Brain microvascular endothelial cell (primary cell): Measurements from ENCODE around the gene FBLN1.

ENCODE experiments used
- DNase-seq: peaks from one replicate; pipeline ENCODE4 v3.0.0-alpha.2; 2020
- H3K27ac ChIP-seq: fragments of 250-450 bp; sonication (Bioruptor Pico); 2 replicates; pipeline ENCODE4 v1.5.1; 2020; ENCODE audit warnings: mild to moderate bottlenecking, moderate library complexity
- H3K27me3 ChIP-seq: fragments of 250-450 bp; sonication (Bioruptor Pico); replicated peaks from 2 replicates; pipeline ENCODE4 v1.5.1; 2020; ENCODE audit warnings: mild to moderate bottlenecking
- H3K36me3 ChIP-seq: fragments of 250-450 bp; sonication (Bioruptor Pico); replicated peaks from 2 replicates; pipeline ENCODE4 v1.5.1; 2020; ENCODE audit warnings: mild to moderate bottlenecking
- H3K4me3 ChIP-seq: 2 replicates; pipeline ENCODE4 v1.5.1; 2011; ENCODE audit warnings: low read depth, mild to moderate bottlenecking, control low read depth, low read length, moderate library complexity
- CTCF ChIP-seq: IDR thresholded peaks from 2 replicates; pipeline ENCODE4 v1.5.1; 2011; ENCODE audit warnings: low read depth, mild to moderate bottlenecking, moderate library complexity, low read length, control low read depth, inconsistent platforms; ENCODE audit errors: missing control alignments
- in situ Hi-C: cut with HindIII; loops from 2 replicates; pipeline ENCODE4 v1.10.0; 2017; ENCODE audit warnings: low sequenced_read_pairs, low pct_ligation_motif_present

The FBLN1 gene

DNA sequence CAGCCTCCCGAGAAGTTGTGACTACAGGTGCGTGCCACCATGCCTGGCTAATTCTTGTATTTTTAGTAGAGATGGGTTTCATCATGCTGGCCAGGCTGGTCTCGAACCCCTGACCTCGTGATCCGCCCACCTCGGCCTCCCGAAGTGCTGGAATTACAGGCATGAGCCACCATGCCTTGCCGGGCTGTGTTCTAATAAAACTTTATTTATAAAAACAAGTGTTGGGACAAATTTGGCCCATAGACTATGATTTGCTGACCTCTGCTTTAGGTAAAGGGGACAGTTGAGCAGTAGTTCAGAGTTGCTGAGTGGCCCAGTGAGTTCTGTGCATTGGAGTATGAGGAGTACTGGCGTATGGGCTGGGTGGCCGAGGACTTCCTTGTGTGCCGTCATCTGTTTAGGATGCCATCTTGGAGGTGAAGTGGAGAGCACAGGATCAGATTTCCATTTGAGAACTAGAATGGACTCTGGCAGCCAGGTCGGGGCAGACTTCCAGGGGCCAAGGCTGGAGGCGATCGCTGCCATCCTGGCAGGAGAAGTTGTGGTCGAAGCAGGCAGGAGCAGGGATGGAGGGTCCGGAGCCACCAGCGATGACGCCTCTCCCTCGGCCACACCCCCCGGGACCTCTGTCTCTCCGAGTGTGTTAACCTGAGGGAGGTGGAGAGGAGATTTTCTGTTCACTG is 43.8 kb downstream of the FBLN1 start:
- TF ChIP-seq CTCF, result no peak
- H3K36me3 ChIP-seq, result peaks cover 2% of the 10 kb centered on the region
- in situ Hi-C loops, result no loop called here
- no peak overlapping the region for H3K4me3 ChIP-seq
- H3K27ac ChIP-seq, result no peak overlapping the region
- DNase-seq, result no peak
- H3K27me3 ChIP-seq, result no peaks in the 10 kb centered on the region

DNA sequence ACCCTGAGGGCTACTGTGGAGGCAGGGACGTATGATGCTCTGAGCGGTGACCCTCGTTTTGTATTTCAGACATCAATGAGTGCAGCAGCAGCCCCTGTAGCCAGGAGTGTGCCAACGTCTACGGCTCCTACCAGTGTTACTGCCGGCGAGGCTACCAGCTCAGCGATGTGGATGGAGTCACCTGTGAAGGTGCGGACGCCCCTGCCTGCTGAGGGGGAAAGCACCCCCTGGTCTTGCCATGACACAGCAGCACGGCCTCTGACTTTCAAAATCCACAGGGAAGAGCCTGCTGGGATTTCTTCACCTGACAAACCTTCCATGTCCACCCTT is 44.3 kb downstream of the FBLN1 start:
- peaks cover 2% of the 10 kb centered on the region for H3K36me3 ChIP-seq
- TF ChIP-seq CTCF, result no peak
- no peak overlapping the region for H3K4me3 ChIP-seq
- in situ Hi-C loops, result no loop called here
- no peak overlapping the region for H3K27ac ChIP-seq
- no peaks in the 10 kb centered on the region for H3K27me3 ChIP-seq
- no peak for DNase-seq

DNA sequence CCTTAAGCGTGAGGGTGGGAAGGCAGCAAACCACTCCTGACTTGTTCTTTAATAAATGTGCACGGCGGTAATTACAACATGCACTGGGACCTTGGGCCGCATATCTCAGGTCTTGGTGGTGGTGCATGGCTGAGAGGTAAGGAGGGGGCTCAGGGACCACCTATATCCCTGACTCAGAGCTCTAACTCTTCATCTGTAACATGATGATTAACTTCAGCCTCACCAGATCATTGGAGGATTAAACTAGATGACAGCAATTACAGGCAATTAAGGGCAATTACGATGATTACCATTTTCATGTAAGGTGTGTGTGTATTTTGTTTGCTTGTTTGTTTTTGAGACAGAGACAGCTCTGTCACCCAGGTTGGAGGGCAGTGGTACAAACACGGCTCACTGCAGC is 45.0 kb downstream of the FBLN1 start:
- Histone ChIP-seq H3K36me3 (peaks cover 2% of the 10 kb centered on the region), H3K27me3 (no peaks in the 10 kb centered on the region), H3K27ac (no peak overlapping the region), H3K4me3 (no peak overlapping the region)
- TF ChIP-seq CTCF, result no peak
- DNase-seq, result no peak
- in situ Hi-C loops, result no loop called here

DNA sequence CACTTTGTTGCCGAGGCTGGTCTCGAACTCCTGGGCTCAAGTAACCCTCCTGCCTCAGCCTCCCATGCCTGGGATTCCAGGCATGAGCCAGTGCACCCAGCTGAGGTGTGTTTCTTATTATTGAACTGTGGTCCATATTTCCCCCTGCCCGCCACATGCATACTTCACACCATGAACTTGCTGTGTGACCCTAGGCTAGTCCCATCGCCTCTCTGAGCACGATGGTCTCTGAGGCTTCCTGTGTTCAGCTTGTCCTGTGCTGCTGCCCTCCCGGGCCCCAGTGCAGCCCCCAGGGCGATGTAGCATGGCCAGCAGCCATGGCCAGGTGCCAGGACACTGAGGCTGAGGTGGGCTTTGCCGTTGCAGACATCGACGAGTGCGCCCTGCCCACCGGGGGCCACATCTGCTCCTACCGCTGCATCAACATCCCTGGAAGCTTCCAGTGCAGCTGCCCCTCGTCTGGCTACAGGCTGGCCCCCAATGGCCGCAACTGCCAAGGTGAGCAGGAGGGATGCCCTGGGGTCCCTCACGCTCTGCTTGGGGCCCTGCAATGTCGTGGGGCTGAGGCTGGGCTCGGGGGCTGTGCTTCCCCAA is 45.7 kb downstream of the FBLN1 start:
- Histone ChIP-seq H3K27ac (no peak overlapping the region), H3K27me3 (no peaks in the 10 kb centered on the region), H3K36me3 (peaks cover 2% of the 10 kb centered on the region), H3K4me3 (no peak overlapping the region)
- no peak for DNase-seq
- TF ChIP-seq CTCF, result no peak
- in situ Hi-C loops, result no loop called here

GRCh38 chr22:45548991-45549761 is 46.5 kb downstream of the FBLN1 start:
- peak; percentile 67 for DNase-seq
- peak overlapping the region; percentile 32 for H3K27ac ChIP-seq
- H3K36me3 ChIP-seq, result peaks cover 2% of the 10 kb centered on the region
- in situ Hi-C loops, result no loop called here
- peak; percentile 67 for TF ChIP-seq CTCF
- no peak overlapping the region for H3K4me3 ChIP-seq
- H3K27me3 ChIP-seq, result no peaks in the 10 kb centered on the region
